SK-N-MC (cell line): Measurements from ENCODE around the gene RACGAP1.

Source experiments
- EZH2 ChIP-seq: fragments of 200-600 bp; sonication (generic); IDR thresholded peaks from one replicate; pipeline ENCODE4 v1.6.1; 2017; ENCODE audit warnings: antibody characterized with exemption
- FOXP2 ChIP-seq: optimal IDR thresholded peaks from 2 replicates; pipeline ENCODE3; 2011; ENCODE audit warnings: mild to moderate bottlenecking, moderate library complexity; ENCODE audit not compliant: insufficient read depth; ENCODE audit errors: extremely low read length, control extremely low read depth
- POLR2AphosphoS5 ChIP-seq: IDR thresholded peaks from 2 replicates; pipeline ENCODE4 v1.6.1; 2012; ENCODE audit warnings: mild to moderate bottlenecking, low read depth, low read length, borderline replicate concordance

- TF ChIP-seq POLR2AphosphoS5 (no peak), EZH2 (no peak), FOXP2 (no peak)
Measured at GRCh38 chr12:49950273-49951251, 74.7 kb downstream of the RACGAP1 start, which contains the start of gene AQP2.
